ENCODE data around the gene TRPM8. TPM values are rescaled to one million over a fixed set of nuclear protein-coding genes. Genes with fewer than 3 reads are reported as not detected.

TRPM8 gene
- total RNA-seq, 1 donor = not detected

DNA sequence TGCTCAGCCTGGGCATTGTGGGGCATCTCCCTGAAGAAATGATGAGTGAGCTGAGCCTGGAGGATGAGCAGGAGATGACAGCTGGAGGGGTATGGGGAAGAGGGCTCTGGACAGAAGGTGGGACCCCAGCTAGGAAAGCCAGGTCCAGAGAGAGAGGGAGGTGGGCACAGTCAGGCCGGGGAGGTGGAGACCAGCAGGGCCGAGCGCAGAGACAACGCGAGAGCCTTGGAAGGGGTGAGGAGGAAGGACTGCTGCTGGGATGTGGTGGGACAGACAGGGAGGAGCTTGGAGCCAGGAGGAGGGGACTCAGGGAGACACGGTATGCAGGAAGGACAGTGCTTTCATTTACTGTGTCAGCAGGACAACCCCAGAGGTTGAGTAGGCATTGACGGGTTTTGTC lies 8.2 kb downstream of the TRPM8 start:
- H3K27ac ChIP-seq (ENCODE audit: low read depth, low read length) = no peak overlapping the region
- H3K9me3 ChIP-seq (ENCODE audit: low read depth, low read length) = no peaks in the 10 kb centered on the region
- H3K4me2 ChIP-seq (ENCODE audit: insufficient read depth, low read length) = no peak overlapping the region
- TF ChIP-seq, protein P1, sequence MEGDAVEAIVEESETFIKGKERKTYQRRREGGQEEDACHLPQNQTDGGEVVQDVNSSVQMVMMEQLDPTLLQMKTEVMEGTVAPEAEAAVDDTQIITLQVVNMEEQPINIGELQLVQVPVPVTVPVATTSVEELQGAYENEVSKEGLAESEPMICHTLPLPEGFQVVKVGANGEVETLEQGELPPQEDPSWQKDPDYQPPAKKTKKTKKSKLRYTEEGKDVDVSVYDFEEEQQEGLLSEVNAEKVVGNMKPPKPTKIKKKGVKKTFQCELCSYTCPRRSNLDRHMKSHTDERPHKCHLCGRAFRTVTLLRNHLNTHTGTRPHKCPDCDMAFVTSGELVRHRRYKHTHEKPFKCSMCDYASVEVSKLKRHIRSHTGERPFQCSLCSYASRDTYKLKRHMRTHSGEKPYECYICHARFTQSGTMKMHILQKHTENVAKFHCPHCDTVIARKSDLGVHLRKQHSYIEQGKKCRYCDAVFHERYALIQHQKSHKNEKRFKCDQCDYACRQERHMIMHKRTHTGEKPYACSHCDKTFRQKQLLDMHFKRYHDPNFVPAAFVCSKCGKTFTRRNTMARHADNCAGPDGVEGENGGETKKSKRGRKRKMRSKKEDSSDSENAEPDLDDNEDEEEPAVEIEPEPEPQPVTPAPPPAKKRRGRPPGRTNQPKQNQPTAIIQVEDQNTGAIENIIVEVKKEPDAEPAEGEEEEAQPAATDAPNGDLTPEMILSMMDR (IDR thresholded peaks at IDR 0.05; ENCODE audit: extremely low read depth, low read depth, low read length) = no peak
- DNase-seq (ENCODE audit: insufficient read length, low spot score, missing footprints) = no peak
- H3K79me2 ChIP-seq (ENCODE audit: insufficient read depth, low read length) = no peaks in the 10 kb centered on the region
- no peak overlapping the region for H3K4me3 ChIP-seq (ENCODE audit: insufficient read depth, low read length)
- H4K20me1 ChIP-seq (ENCODE audit: insufficient read depth, low read length) = no peaks in the 10 kb centered on the region
- H3K36me3 ChIP-seq (ENCODE audit: insufficient read depth, low read length) = no peaks in the 10 kb centered on the region
- H3K27me3 ChIP-seq (ENCODE audit: insufficient read depth, low read length) = peaks cover 24% of the 10 kb centered on the region
- H2AFZ ChIP-seq (ENCODE audit: low read length) = no peak overlapping the region
- no peaks in the 10 kb centered on the region for H3K4me1 ChIP-seq (ENCODE audit: insufficient read depth, low read length)

DNA sequence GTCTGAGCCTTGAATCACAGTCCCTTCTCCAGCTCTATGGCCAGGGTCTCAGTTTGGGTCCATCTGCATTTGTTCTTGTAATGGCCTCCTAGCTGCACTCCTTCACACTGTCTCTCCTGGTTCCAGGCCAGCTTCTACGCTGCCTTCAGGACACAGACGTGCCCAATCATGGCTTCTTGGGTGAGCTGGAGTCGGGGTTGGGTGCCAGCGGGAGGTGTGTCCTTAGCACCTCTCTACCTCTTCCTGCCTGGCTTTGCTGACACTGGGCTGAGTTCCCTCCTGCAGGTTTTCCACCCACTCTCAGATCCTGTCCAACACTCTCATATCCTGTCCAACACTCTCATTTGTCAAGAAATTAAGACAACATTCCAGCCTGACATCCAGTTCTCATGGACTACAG lies 9.6 kb downstream of the TRPM8 start:
- Histone ChIP-seq H2AFZ (ENCODE audit: low read length) (no peak overlapping the region), H3K4me2 (ENCODE audit: insufficient read depth, low read length) (no peak overlapping the region), H3K27me3 (ENCODE audit: insufficient read depth, low read length) (peaks cover 33% of the 10 kb centered on the region), H3K4me3 (ENCODE audit: insufficient read depth, low read length) (no peak overlapping the region), H3K4me1 (ENCODE audit: insufficient read depth, low read length) (no peaks in the 10 kb centered on the region), H3K9me3 (ENCODE audit: low read depth, low read length) (no peaks in the 10 kb centered on the region), H4K20me1 (ENCODE audit: insufficient read depth, low read length) (no peaks in the 10 kb centered on the region), H3K36me3 (ENCODE audit: insufficient read depth, low read length) (no peaks in the 10 kb centered on the region), H3K27ac (ENCODE audit: low read depth, low read length) (no peak overlapping the region), H3K79me2 (ENCODE audit: insufficient read depth, low read length) (no peaks in the 10 kb centered on the region)
- TF ChIP-seq, protein P1 (IDR thresholded peaks at IDR 0.05; ENCODE audit: extremely low read depth, low read depth, low read length) = no peak
- no peak for DNase-seq (ENCODE audit: insufficient read length, low spot score, missing footprints)

GRCh38 chr2:233928594-233929351 lies 11.6 kb downstream of the TRPM8 start:
- H3K27me3 ChIP-seq (ENCODE audit: insufficient read depth, low read length) = peaks cover 31% of the 10 kb centered on the region
- H3K9me3 ChIP-seq (ENCODE audit: low read depth, low read length) = no peaks in the 10 kb centered on the region
- H3K4me3 ChIP-seq (ENCODE audit: insufficient read depth, low read length) = no peak overlapping the region
- H2AFZ ChIP-seq (ENCODE audit: low read length) = no peak overlapping the region
- no peaks in the 10 kb centered on the region for H3K36me3 ChIP-seq (ENCODE audit: insufficient read depth, low read length)
- H3K79me2 ChIP-seq (ENCODE audit: insufficient read depth, low read length) = no peaks in the 10 kb centered on the region
- no peak for DNase-seq (ENCODE audit: insufficient read length, low spot score, missing footprints)
- no peaks in the 10 kb centered on the region for H4K20me1 ChIP-seq (ENCODE audit: insufficient read depth, low read length)
- H3K27ac ChIP-seq (ENCODE audit: low read depth, low read length) = no peak overlapping the region
- no peaks in the 10 kb centered on the region for H3K4me1 ChIP-seq (ENCODE audit: insufficient read depth, low read length)
- TF ChIP-seq, protein P1 (IDR thresholded peaks at IDR 0.05; ENCODE audit: extremely low read depth, low read depth, low read length) = peak; percentile 72
- no peak overlapping the region for H3K4me2 ChIP-seq (ENCODE audit: insufficient read depth, low read length)

- Histone ChIP-seq H3K27ac (ENCODE audit: low read depth, low read length) (no peak overlapping the region), H3K4me2 (ENCODE audit: insufficient read depth, low read length) (no peak overlapping the region), H3K9me3 (ENCODE audit: low read depth, low read length) (no peaks in the 10 kb centered on the region), H3K4me3 (ENCODE audit: insufficient read depth, low read length) (no peak overlapping the region), H3K4me1 (ENCODE audit: insufficient read depth, low read length) (no peaks in the 10 kb centered on the region), H2AFZ (ENCODE audit: low read length) (no peak overlapping the region), H3K36me3 (ENCODE audit: insufficient read depth, low read length) (no peaks in the 10 kb centered on the region), H3K79me2 (ENCODE audit: insufficient read depth, low read length) (no peaks in the 10 kb centered on the region), H4K20me1 (ENCODE audit: insufficient read depth, low read length) (no peaks in the 10 kb centered on the region), H3K27me3 (ENCODE audit: insufficient read depth, low read length) (peaks cover 31% of the 10 kb centered on the region)
- TF ChIP-seq, protein P1 (IDR thresholded peaks at IDR 0.05; ENCODE audit: extremely low read depth, low read depth, low read length) = peak; percentile 15
- no peak for DNase-seq (ENCODE audit: insufficient read length, low spot score, missing footprints)
Measured at GRCh38 chr2:233929352-233930022, 12.3 kb downstream of the TRPM8 start.
